Glomerular endothelial cell (primary cell): Measurements from ENCODE around the gene TEX13A. TPM values are rescaled to one million over a fixed set of nuclear protein-coding genes. Genes with fewer than 3 reads are reported as not detected.

Experiments used
- DNase-seq: peaks from one replicate; pipeline ENCODE4 v3.0.0-alpha.2; 2011; ENCODE audit warnings: low read depth, low spot score; ENCODE audit errors: extremely low read depth
- total RNA-seq: library from RNA; depleted of rRNA; stranded (reverse); fragments of >200 nt; gene quantifications from 2 replicates; pipeline ENCODE4 v1.2.3, GENCODE V29; 2015

TEX13A gene
- total RNA-seq, 1 donor from 2014 or later = not detected

DNA sequence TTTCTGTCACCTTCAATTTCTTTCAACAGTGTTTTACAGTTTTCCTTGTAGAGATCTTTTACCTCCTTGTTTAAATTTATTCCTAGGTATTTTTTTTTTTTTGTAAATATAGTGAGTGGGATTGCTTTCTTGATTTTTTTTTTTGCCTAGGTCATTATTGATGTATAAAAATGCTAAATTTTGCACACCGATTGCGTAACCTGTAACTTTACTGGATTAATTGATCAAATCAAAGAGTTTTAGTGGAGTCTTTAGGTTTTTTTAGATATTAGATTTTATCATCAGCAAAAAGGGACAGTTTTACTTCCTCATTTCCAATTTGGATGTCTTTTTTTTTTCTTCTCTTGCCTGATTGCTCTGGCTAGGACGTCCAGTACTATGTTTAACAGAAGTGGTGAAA lies 40.9 kb downstream of the TEX13A start:
- DNase-seq = no peak

DNA sequence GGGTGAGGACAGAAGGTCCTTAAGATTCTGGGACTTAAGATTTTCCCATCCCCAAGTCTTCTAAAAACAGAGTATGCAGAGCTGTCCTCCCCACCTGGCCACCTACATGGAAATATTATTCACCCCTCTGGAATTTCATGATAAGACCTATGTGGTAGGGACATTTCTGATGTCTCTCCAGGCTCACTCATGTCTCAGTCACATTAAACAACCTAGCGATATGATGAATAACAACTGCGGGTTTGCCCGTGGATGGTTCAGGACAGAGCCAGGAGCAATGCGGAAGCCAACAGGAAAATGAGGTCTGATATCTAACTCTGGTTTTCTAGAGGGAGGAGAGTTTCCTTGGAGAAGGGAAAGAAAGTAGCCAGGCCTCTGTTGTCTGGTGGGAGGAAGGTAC lies 47.4 kb downstream of the TEX13A start:
- DNase-seq = no peak
